Keratinocyte (primary cell): ENCODE results near the gene LZTR1. TPM values are rescaled to one million over a fixed set of nuclear protein-coding genes. Genes with fewer than 3 reads are reported as not detected.

ENCODE experiments used
- DNase-seq: peaks from one replicate; pipeline ENCODE4 v3.0.0-alpha.2; 2011; ENCODE audit warnings: low read depth, missing footprints, low spot score
- FAIRE-seq: peaks from 2 replicates; lab custom pipeline; 2011; peaks lifted over from hg19 to GRCh38; lab: Jason Lieb, UNC
- H2AFZ ChIP-seq: 2 replicates; pipeline ENCODE4 v1.6.0; 2012; ENCODE audit warnings: low read length, control low read depth, inconsistent platforms; ENCODE audit not compliant: control insufficient read depth
- H3K27ac ChIP-seq: 2 replicates; pipeline ENCODE4 v1.5.1; 2011; ENCODE audit warnings: low read length; ENCODE audit not compliant: control insufficient read depth, insufficient read depth
- H3K27me3 ChIP-seq: 3 replicates; pipeline ENCODE4 v1.6.0; 2011; ENCODE audit warnings: low read length; ENCODE audit not compliant: control insufficient read depth, insufficient read depth; ENCODE audit errors: extremely low read depth
- H3K36me3 ChIP-seq, 2 experiments: 2 replicates in 1 of 2; 3 replicates in 1 of 2; pipeline ENCODE4 v1.5.1; 2011; ENCODE audit warnings: low read length in 2 of 2, mild to moderate bottlenecking in 1 of 2; ENCODE audit not compliant: control insufficient read depth in 2 of 2, insufficient read depth in 2 of 2; ENCODE audit errors: extremely low read depth in 1 of 2
- H3K4me1 ChIP-seq: 3 replicates; pipeline ENCODE4 v1.5.1; 2011; ENCODE audit warnings: low read length; ENCODE audit not compliant: control insufficient read depth, insufficient read depth; ENCODE audit errors: extremely low read depth
- H3K4me2 ChIP-seq: 3 replicates; pipeline ENCODE4 v1.6.0; 2011; ENCODE audit warnings: low read depth, low read length; ENCODE audit not compliant: control insufficient read depth, insufficient read depth; ENCODE audit errors: extremely low read depth
- H3K4me3 ChIP-seq, 3 experiments: fragments of 200-600 bp in 1 of 3; sonication (generic) in 1 of 3; 2 replicates in 2 of 3; 3 replicates in 1 of 3; pipeline ENCODE4 v1.5.1; 2011 to 2016; ENCODE audit warnings: low read length in 3 of 3, mild to moderate bottlenecking in 3 of 3, control low read depth in 2 of 3, inconsistent platforms in 1 of 3, low read depth in 1 of 3, mixed read lengths in 1 of 3, mixed run types in 1 of 3, moderate library complexity in 1 of 3; ENCODE audit not compliant: control insufficient read depth in 2 of 3, insufficient read depth in 2 of 3; ENCODE audit errors: extremely low read depth in 1 of 3
- H3K79me2 ChIP-seq: 2 replicates; pipeline ENCODE4 v1.6.0; 2012; ENCODE audit warnings: low read length; ENCODE audit not compliant: control insufficient read depth, insufficient read depth
- H3K9ac ChIP-seq: 3 replicates; pipeline ENCODE4 v1.6.0; 2011; ENCODE audit warnings: low read length; ENCODE audit not compliant: control insufficient read depth, insufficient read depth; ENCODE audit errors: extremely low read depth
- H3K9me1 ChIP-seq: 3 replicates; pipeline ENCODE4 v1.6.0; 2011; ENCODE audit warnings: low read length; ENCODE audit not compliant: control insufficient read depth, insufficient read depth; ENCODE audit errors: extremely low read depth
- H3K9me3 ChIP-seq: 2 replicates; pipeline ENCODE4 v1.5.1; 2012; ENCODE audit warnings: low read depth, low read length; ENCODE audit not compliant: control insufficient read depth
- H4K20me1 ChIP-seq: 3 replicates; pipeline ENCODE4 v1.6.0; 2011; ENCODE audit warnings: low read length; ENCODE audit not compliant: control insufficient read depth, insufficient read depth; ENCODE audit errors: extremely low read depth
- CTCF ChIP-seq, 3 experiments: IDR thresholded peaks in 1 of 3; conservative IDR thresholded peaks in 1 of 3; optimal IDR thresholded peaks in 1 of 3; 2 replicates in 2 of 3; 3 replicates in 1 of 3; pipeline versions ENCODE3 to v1.5.1; 2011; ENCODE audit warnings: low read length in 3 of 3, mild to moderate bottlenecking in 3 of 3, moderate library complexity in 2 of 3, control low read depth in 1 of 3, inconsistent platforms in 1 of 3; ENCODE audit not compliant: insufficient read depth in 2 of 3; ENCODE audit errors: extremely low read depth in 1 of 3
- EZH2 ChIP-seq: IDR thresholded peaks from one replicate; pipeline ENCODE4 v1.6.1; 2012; ENCODE audit warnings: inconsistent platforms, mild to moderate bottlenecking, low read length, moderate library complexity
- dilution Hi-C: fragments of 300-500 bp; cut with MboI; formaldehyde crosslinking; loops from one replicate; pipeline ENCODE4 v1.7.0; 2020; ENCODE audit warnings: low sequenced_read_pairs; ENCODE audit not compliant: extremely low pct_ligation_motif_present
- polyA plus RNA-seq, 5 experiments: library from polyadenylated mRNA; depleted of rRNA in 3 of 5; stranded (reverse) in 3 of 5; stranded (forward) in 1 of 5; unstranded in 1 of 5; fragments of >200 nt; gene quantifications; 1 replicate in 1 of 5; 2 replicates in 3 of 5; 3 replicates in 1 of 5; pipeline versions ENCODE4 v1.2.1 to v1.2.3, GENCODE V29; 2011 to 2012; ENCODE audit warnings: missing spikeins in 2 of 5, low read depth in 1 of 5, low replicate concordance in 1 of 5

LZTR1 gene
- polyA plus RNA-seq, 1 donor (not counting 4 experiments of a cell fraction or from before 2014, with no cell fraction given), result 37.0 TPM

GRCh38 chr22:20995329-20996030, 13.4 kb downstream of the LZTR1 start:
- no peaks in the 10 kb centered on the region for H3K27me3 ChIP-seq
- no peak overlapping the region for H3K4me2 ChIP-seq
- H4K20me1 ChIP-seq, result no peaks in the 10 kb centered on the region
- no peak overlapping the region for H3K9ac ChIP-seq
- peaks cover 25 to 50% of the 10 kb centered on the region in 2 experiments for H3K36me3 ChIP-seq
- no peaks in the 10 kb centered on the region for H3K9me1 ChIP-seq
- no peak overlapping the region for H2AFZ ChIP-seq
- no peak overlapping the region for H3K27ac ChIP-seq
- TF ChIP-seq CTCF (optimal IDR thresholded peaks at IDR 0.05 in 1 of 3, IDR thresholded peaks at IDR 0.05 in 1 of 3, conservative IDR thresholded peaks at IDR 0.05 in 1 of 3; ENCODE audit: extremely low read depth in 1 of 3, insufficient read depth in 2 of 3, low read length in 3 of 3) (no peak), EZH2 (no peak)
- H3K79me2 ChIP-seq, result peaks cover 8% of the 10 kb centered on the region
- dilution Hi-C loops, result no loop called here
- no peak overlapping the region for H3K4me3 ChIP-seq
- peaks cover under 1% of the 10 kb centered on the region for H3K4me1 ChIP-seq
- H3K9me3 ChIP-seq, result no peaks in the 10 kb centered on the region
- DNase-seq (no peak), FAIRE-seq (no peak)

GRCh38 chr22:20996031-20996410, 13.9 kb downstream of the LZTR1 start:
- H3K9me3 ChIP-seq, result no peaks in the 10 kb centered on the region
- H3K79me2 ChIP-seq, result peaks cover 14% of the 10 kb centered on the region
- no peak overlapping the region for H3K4me2 ChIP-seq
- peaks cover 25 to 48% of the 10 kb centered on the region in 2 experiments for H3K36me3 ChIP-seq
- dilution Hi-C loops, result no loop called here
- H4K20me1 ChIP-seq, result no peaks in the 10 kb centered on the region
- H3K9ac ChIP-seq, result no peak overlapping the region
- FAIRE-seq (no peak), DNase-seq (no peak)
- peaks cover 6% of the 10 kb centered on the region for H3K4me1 ChIP-seq
- H3K4me3 ChIP-seq, result no peak overlapping the region
- TF ChIP-seq CTCF (optimal IDR thresholded peaks at IDR 0.05 in 1 of 3, IDR thresholded peaks at IDR 0.05 in 1 of 3, conservative IDR thresholded peaks at IDR 0.05 in 1 of 3; ENCODE audit: extremely low read depth in 1 of 3, insufficient read depth in 2 of 3, low read length in 3 of 3) (no peak), EZH2 (no peak)
- no peak overlapping the region for H2AFZ ChIP-seq
- no peaks in the 10 kb centered on the region for H3K27me3 ChIP-seq
- H3K9me1 ChIP-seq, result no peaks in the 10 kb centered on the region
- no peak overlapping the region for H3K27ac ChIP-seq
